Tibial nerve (tissue), 4 donors: ENCODE data around the gene PTGR3. TPM values are rescaled to one million over a fixed set of nuclear protein-coding genes. Genes with fewer than 3 reads are reported as not detected.

ENCODE experiments used
- DNase-seq, 2 donors: peaks; one replicate each; pipeline ENCODE4 v3.0.0-alpha.2; 2019; ENCODE audit warnings: low spot score in 2 of 2
- H3K27ac ChIP-seq, 4 donors: fragments of 200-600 bp; sonication (generic) in 3 of 4; one replicate each; pipeline ENCODE4 v1.5.1; 2017 to 2019; ENCODE audit warnings: mild to moderate bottlenecking in 1 of 4
- H3K27me3 ChIP-seq, 2 donors: fragments of 200-600 bp; sonication (generic) in 1 of 2; one replicate each; pipeline versions ENCODE4 v1.5.1 to v1.6.0; 2017 to 2019
- H3K36me3 ChIP-seq, 3 donors: fragments of 200-600 bp; sonication (generic); one replicate each; pipeline ENCODE4 v1.5.1; 2018 to 2019
- H3K4me1 ChIP-seq, 4 donors: fragments of 200-600 bp; sonication (generic) in 3 of 4; one replicate each; pipeline ENCODE4 v1.5.1; 2017 to 2019
- H3K4me3 ChIP-seq, 4 donors: fragments of 200-600 bp; sonication (generic) in 3 of 4; one replicate each; pipeline ENCODE4 v1.5.1; 2017 to 2019; ENCODE audit warnings: mild to moderate bottlenecking in 1 of 4, moderate library complexity in 1 of 4
- H3K9me3 ChIP-seq, 4 donors: fragments of 200-600 bp; sonication (generic) in 3 of 4; one replicate each; pipeline ENCODE4 v1.5.1; 2017 to 2019
- EP300 ChIP-seq, 2 donors: sonication (generic); formaldehyde crosslinking; IDR thresholded peaks; one replicate each; pipeline ENCODE4 v1.6.1; 2017; ENCODE audit warnings: antibody characterized with exemption in 2 of 2, mild to moderate bottlenecking in 1 of 2
- POLR2A ChIP-seq, 2 donors: fragments of 450-650 bp; IDR thresholded peaks; one replicate each; pipeline ENCODE4 v1.6.1; 2017; ENCODE audit warnings: antibody characterized with exemption in 2 of 2, mild to moderate bottlenecking in 2 of 2, moderate library complexity in 2 of 2
- WGBS, 2 donors: methylation state at CpG; one replicate each; pipeline ENCODE4 v1.1.5; 2018; 5-methylcytosine and 5-hydroxymethylcytosine counted together
- total RNA-seq, 4 donors: library from RNA; depleted of rRNA; stranded (reverse); fragments of >200 nt; gene quantifications; one replicate each; pipeline ENCODE4 v1.1.0, GENCODE V29; 2016
- TF ChIP-seq, protein P1 (sequence below), 5 experiments: fragments of 200-600 bp in 3 of 5; fragments of 450-650 bp in 2 of 5; sonication (generic) in 3 of 5; IDR thresholded peaks; one replicate each; pipeline ENCODE4 v1.5.1; 2016 to 2019; ENCODE audit warnings: antibody characterized with exemption in 5 of 5, mild to moderate bottlenecking in 3 of 5, moderate library complexity in 2 of 5

Gene PTGR3
- total RNA-seq, 4 donors from 2014 or later, result 12.7 to 35.9 (median 24.5) TPM

DNA sequence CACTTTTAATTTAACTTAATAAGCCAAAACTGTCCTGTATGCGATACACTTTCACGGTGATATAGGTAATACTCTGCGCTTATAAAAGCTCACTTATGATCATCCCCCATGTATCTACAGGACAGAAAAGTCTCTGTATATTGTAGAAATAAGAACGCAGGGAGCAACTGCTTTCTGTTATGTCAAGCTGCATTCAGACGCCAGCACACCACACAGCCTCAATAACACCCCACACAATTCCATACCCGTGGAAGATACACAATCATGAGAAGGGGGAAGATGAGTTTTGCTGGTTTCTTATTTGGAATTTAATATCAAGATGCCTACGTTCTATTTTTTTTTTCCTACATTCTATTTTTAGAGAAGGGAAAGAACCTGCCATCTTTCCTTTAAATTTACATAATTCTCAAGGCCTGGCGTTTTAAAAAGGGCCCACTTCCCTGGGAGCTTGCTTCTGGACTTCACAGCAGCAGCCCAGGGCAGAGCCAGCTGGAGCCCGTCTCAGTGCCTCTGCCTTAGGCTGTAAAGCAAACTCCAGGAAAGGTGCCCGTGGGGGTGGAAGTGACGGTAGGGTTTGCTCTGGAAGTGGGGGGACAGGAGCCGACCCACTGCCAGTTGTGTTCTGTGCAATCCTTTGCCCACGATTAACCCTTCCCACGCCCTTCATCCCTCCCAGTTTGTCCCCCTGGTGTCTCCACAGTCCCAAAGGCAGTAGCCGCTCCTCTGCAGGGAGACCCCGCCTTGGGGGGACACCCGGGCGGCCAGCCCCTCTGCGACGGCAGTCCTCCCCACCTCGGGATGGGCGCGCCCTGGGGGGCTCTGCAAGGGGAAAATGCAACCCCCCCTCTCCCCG lies 5.3 kb downstream of the PTGR3 start:
- peak overlapping the region; percentile 27 to 54 (median 41) for H3K4me3 ChIP-seq
- H3K27me3 ChIP-seq, result no peaks in the 10 kb centered on the region
- H3K36me3 ChIP-seq, result peaks cover 0 to 5% (median 0%) of the 10 kb centered on the region in 3 donors
- TF ChIP-seq, protein P1, sequence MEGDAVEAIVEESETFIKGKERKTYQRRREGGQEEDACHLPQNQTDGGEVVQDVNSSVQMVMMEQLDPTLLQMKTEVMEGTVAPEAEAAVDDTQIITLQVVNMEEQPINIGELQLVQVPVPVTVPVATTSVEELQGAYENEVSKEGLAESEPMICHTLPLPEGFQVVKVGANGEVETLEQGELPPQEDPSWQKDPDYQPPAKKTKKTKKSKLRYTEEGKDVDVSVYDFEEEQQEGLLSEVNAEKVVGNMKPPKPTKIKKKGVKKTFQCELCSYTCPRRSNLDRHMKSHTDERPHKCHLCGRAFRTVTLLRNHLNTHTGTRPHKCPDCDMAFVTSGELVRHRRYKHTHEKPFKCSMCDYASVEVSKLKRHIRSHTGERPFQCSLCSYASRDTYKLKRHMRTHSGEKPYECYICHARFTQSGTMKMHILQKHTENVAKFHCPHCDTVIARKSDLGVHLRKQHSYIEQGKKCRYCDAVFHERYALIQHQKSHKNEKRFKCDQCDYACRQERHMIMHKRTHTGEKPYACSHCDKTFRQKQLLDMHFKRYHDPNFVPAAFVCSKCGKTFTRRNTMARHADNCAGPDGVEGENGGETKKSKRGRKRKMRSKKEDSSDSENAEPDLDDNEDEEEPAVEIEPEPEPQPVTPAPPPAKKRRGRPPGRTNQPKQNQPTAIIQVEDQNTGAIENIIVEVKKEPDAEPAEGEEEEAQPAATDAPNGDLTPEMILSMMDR (IDR thresholded peaks at IDR 0.05), result no peak
- TF ChIP-seq EP300 (IDR thresholded peaks at IDR 0.05) (no peak), POLR2A (IDR thresholded peaks at IDR 0.05) (no peak)
- no peaks in the 10 kb centered on the region for H3K9me3 ChIP-seq
- H3K4me1 ChIP-seq, result peaks cover 0 to 78% (median 38%) of the 10 kb centered on the region in 4 donors
- no peak for DNase-seq
- H3K27ac ChIP-seq, result peak overlapping the region in 3 of 4 donors; percentile 65 to 97 (median 66)
- 49 to 56% methylated on average over 22 of the region's 24 CpGs for WGBS, 2 donors

- H3K27ac ChIP-seq, result peak overlapping the region in 3 of 4 donors; percentile 9 to 97 (median 66)
- H3K4me3 ChIP-seq, result peak overlapping the region in 1 of 4 donors; percentile 54
- H3K4me1 ChIP-seq, result peaks cover 0 to 86% (median 38%) of the 10 kb centered on the region in 4 donors
- no peaks in the 10 kb centered on the region for H3K9me3 ChIP-seq
- H3K27me3 ChIP-seq, result no peaks in the 10 kb centered on the region
- 65 to 73% methylated on average over 6 of the region's 6 CpGs for WGBS, 2 donors
- peaks cover 0 to 5% (median 0%) of the 10 kb centered on the region in 3 donors for H3K36me3 ChIP-seq
- no peak for DNase-seq
- TF ChIP-seq, protein P1 (IDR thresholded peaks at IDR 0.05), result no peak
- TF ChIP-seq EP300 (IDR thresholded peaks at IDR 0.05) (no peak), POLR2A (IDR thresholded peaks at IDR 0.05) (no peak)
Measured at GRCh38 chr18:75202696-75203365, 6.1 kb downstream of the PTGR3 start.

GRCh38 chr18:75201282-75202270 lies 7.4 kb downstream of the PTGR3 start:
- H3K4me3 ChIP-seq, result no peak overlapping the region

DNA sequence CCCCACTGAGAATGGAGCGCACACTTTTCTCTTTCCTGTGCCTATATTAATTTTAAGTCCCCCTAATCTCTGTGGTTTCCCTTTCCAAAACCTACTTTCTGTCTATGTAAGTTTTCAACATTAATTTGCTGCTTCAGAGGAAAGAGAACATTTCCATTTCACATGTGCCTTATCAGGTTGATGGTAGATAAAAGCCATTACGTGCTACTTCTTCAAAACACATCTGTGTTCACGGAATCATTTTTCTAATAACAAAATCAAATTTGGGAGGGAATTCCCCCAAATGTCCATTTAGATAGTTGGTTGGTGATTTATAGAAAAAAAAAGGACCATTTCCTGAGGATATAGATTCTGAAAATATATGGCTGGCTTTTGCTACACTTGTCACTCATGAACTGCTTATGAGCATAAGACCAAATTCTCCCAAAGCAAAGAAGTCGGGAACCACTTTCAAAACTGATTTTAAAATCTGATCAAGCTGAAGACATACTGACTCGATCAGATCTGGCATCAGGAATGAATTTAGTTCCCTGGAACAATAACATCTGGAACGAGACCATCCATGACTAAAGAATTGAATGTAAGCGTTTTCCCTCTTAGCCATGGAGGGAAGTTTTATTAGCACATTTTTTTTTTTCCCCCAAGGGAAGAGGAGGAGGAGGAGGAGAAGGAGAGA lies 8.2 kb downstream of the PTGR3 start:
- DNase-seq, result no peak
- Histone ChIP-seq H3K9me3 (no peaks in the 10 kb centered on the region), H3K27me3 (no peaks in the 10 kb centered on the region), H3K4me3 (no peak overlapping the region), H3K27ac (peak overlapping the region in 1 of 4 donors; percentile 61), H3K36me3 (peaks cover 0 to 6% (median 0%) of the 10 kb centered on the region in 3 donors), H3K4me1 (peaks cover 0 to 69% (median 21%) of the 10 kb centered on the region in 4 donors)
- 72 to 75% methylated on average over 7 of the region's 7 CpGs for WGBS, 2 donors
- TF ChIP-seq POLR2A (IDR thresholded peaks at IDR 0.05) (no peak), EP300 (IDR thresholded peaks at IDR 0.05) (no peak)
- TF ChIP-seq, protein P1 (IDR thresholded peaks at IDR 0.05), result no peak

More at GRCh38 chr18:75201282-75202270, 7.4 kb downstream of the PTGR3 start:
- WGBS, 2 donors, result 75 to 90% methylated on average over 18 of the region's 18 CpGs
- Histone ChIP-seq H3K9me3 (no peaks in the 10 kb centered on the region), H3K4me1 (peaks cover 0 to 77% (median 27%) of the 10 kb centered on the region in 4 donors), H3K27me3 (no peaks in the 10 kb centered on the region), H3K27ac (peak overlapping the region in 3 of 4 donors; percentile 8 to 97 (median 61)), H3K36me3 (peaks cover 0 to 5% (median 0%) of the 10 kb centered on the region in 3 donors)
- no peak for DNase-seq
- TF ChIP-seq, protein P1 (IDR thresholded peaks at IDR 0.05), result no peak
- no peak for TF ChIP-seq POLR2A (IDR thresholded peaks at IDR 0.05)
- no peak for TF ChIP-seq EP300 (IDR thresholded peaks at IDR 0.05)
